Measurements from ENCODE around the gene ILF3. TPM values are rescaled to one million over a fixed set of nuclear protein-coding genes. Genes with fewer than 3 reads are reported as not detected.

Gene ILF3
- total and polyA plus RNA-seq, 10 of the 15 experiments (the other 5 are each of a cell fraction or from before 2014, with no cell fraction given), result 28.1 to 383 (median 176) TPM

GRCh38 chr19:10641248-10641647, 12.9 kb upstream of the ILF3 start:
- Histone ChIP-seq H3K9ac (ENCODE audit: control insufficient read depth, insufficient read depth, low read length) (no peak overlapping the region), H3K79me2 (ENCODE audit: control insufficient read depth, insufficient read depth, low read length) (no peaks in the 10 kb centered on the region), H3K9me3 (replicated peaks; ENCODE audit: control insufficient read depth, insufficient read depth, low read length) (no peaks in the 10 kb centered on the region), H3K4me2 (ENCODE audit: control insufficient read depth, insufficient read depth) (no peak overlapping the region), H3K36me3 (ENCODE audit: control insufficient read depth in 2 of 2, insufficient read depth in 2 of 2, low read length in 1 of 2) (peaks cover 4 to 14% of the 10 kb centered on the region in 2 experiments; a peak in 3 of 4 replicates), H4K20me1 (ENCODE audit: control insufficient read depth, insufficient read depth) (no peaks in the 10 kb centered on the region), H2AFZ (ENCODE audit: control insufficient read depth, low read depth, low read length) (no peak overlapping the region), H3K27ac (ENCODE audit: control insufficient read depth, insufficient read depth) (no peak overlapping the region), H3K4me1 (ENCODE audit: control insufficient read depth, insufficient read depth, low read length) (peaks cover 6% of the 10 kb centered on the region), H3K4me3 (no peak overlapping the region), H3K27me3 (replicated peaks in 1 of 2; ENCODE audit: control insufficient read depth in 2 of 2, insufficient read depth in 2 of 2, low read length in 1 of 2) (no peaks in the 10 kb centered on the region)
- intact Hi-C loops (cut with micrococcal nuclease; ENCODE audit: unreplicated experiment) (loop anchor here (5.0 kb wide), 1 partner anchor 39 kb away; no protein-coding TSS in a partner anchor), in situ Hi-C loops (cut with MboI) (loop anchor here (5.0 kb wide), 1 partner anchor 59 kb away; no protein-coding TSS in a partner anchor)
- FAIRE-seq (no peak), ATAC-seq (no peak), DNase-seq (ENCODE audit: low read depth, low spot score) (no peak)
- ChIA-PET CTCF (interaction anchor here (0.6 to 12.8 kb wide), 8 partner anchors 29 to 777 kb away, joined by 3 to 397 read pairs (median 4); partner anchors contain the start of gene QTRT1), RAD21 (ENCODE audit: unreplicated experiment) (interaction anchor here (0.6 to 12.9 kb wide), 9 partner anchors 36 to 516 kb away, joined by 3 to 250 read pairs (median 4); no protein-coding TSS in a partner anchor), POLR2A (interaction anchor here (0.5 to 3.0 kb wide), 8 partner anchors 11 to 196 kb away, joined by 3 to 15 read pairs (median 5); no protein-coding TSS in a partner anchor), SMC1A (ENCODE audit: uncharacterized antibody, unreplicated experiment) (interaction anchor here (1.4 to 15.7 kb wide), 4 partner anchors 8 to 59 kb away, joined by 4 to 252 read pairs (median 8); no protein-coding TSS in a partner anchor)
- WGBS (ENCODE audit: insufficient coverage, insufficient replicate concordance, low lambda C conversion rate, missing lambda C conversion rate), result 55% methylated on average over 4 of the region's 4 CpGs
- TF ChIP-seq EED (IDR thresholded peaks at IDR 0.05; ENCODE audit: low read depth) (no peak), SRF (IDR thresholded peaks at IDR 0.05; ENCODE audit: low read depth in 2 of 2, low read length in 2 of 2) (no peak), SMC3 (IDR thresholded peaks at IDR 0.05; ENCODE audit: borderline replicate concordance, low read length) (no peak), CHD2 (IDR thresholded peaks at IDR 0.05; ENCODE audit: borderline replicate concordance, low read depth, low read length) (no peak), NR2C2 (IDR thresholded peaks at IDR 0.05; ENCODE audit: borderline replicate concordance, control insufficient read depth, insufficient read length, low read depth) (no peak), IKZF2 (IDR thresholded peaks at IDR 0.05) (no peak)
- no TSS peak for BruUV-seq (replicated peaks)
